ENCODE results near the gene POP4.
"Not testable (repeated sequence)": the region's sequence is repeated elsewhere in the genome, so short reads cannot be mapped to it uniquely, and the experiment has no call there.

Gene POP4

DNA sequence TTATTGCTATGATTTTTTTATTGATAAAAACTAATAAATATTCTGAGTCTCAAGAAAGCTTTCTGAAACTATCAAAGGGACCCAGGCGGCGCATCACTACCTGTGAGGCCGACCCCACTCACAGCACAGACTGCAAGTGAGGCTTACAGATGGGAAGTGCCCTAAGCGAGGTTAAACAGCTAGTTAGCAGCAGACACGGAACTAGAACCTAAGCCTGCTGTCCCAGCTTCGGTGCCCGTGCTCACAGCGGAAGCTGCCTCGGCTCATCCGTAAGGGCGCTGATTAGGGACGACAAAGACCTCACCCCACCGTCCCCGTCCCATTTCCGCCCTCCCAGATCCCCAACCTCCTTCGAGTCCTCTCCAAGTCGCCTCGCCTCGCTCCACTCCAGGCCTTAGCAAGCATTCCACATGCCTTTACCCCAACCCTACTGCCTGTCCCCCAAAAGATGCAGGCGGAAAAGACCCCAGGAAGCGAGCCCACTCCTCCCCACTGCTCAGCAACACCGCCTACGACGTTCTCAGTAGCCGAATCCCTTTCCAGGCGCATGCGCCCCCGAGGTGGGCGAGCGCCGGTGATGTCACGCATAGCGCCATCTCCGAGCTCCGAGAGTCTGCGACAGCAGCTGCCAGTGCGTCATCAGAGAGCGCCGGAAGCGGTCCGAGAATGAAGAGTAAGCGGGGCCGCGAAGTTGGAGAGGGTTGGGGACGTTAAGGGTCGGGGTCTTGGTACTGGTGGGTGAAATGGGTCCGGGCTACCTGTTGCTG lies at the start of gene POP4:
Gene POP4, plus strand, starts transcription at position 631 of the 767 bp plus-strand sequence. Its CDS starts 36 bp downstream, at position 667.
- H3K27ac ChIP-seq, result peak within 1 kb of the TSS; percentile 75
- TF ChIP-seq ZFX (IDR thresholded peaks at IDR 0.05) (no peak), CTCF (conservative IDR thresholded peaks at IDR 0.05) (no peak)

GRCh38 chr19:29559110-29559509 lies 47.0 kb upstream of the POP4 start:
- not testable (repeated sequence) for H3K27ac ChIP-seq

DNA sequence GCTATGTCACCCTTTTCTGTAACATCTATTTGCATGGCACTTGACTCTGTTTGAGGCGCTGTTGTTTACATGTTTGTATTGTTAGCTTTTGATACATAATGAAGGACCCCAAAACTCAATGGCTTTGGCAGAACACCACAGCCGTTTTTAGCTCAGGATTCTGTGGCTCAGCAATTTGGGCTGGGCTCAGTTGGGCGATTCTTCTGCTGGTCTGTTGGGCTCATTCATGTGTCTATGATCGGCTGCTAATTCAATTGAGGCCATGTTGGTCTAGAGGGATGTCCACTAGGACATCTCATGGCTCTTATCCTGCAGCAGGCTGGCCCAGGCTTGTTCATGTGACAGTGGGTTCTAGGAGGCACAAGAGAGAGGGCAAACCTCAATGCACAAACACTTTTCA lies 46.3 kb upstream of the POP4 start:
- TF ChIP-seq ZFX (IDR thresholded peaks at IDR 0.05) (no peak), CTCF (conservative IDR thresholded peaks at IDR 0.05) (no peak)

GRCh38 chr19:29560313-29561075 lies 45.6 kb upstream of the POP4 start:
- H3K27ac ChIP-seq, result no peak overlapping the region
- TF ChIP-seq ZFX (IDR thresholded peaks at IDR 0.05), result no peak
- TF ChIP-seq CTCF (conservative IDR thresholded peaks at IDR 0.05), result no peak

More for the DNA sequence above, 46.3 kb upstream of the POP4 start:
- no peak overlapping the region for H3K27ac ChIP-seq

DNA sequence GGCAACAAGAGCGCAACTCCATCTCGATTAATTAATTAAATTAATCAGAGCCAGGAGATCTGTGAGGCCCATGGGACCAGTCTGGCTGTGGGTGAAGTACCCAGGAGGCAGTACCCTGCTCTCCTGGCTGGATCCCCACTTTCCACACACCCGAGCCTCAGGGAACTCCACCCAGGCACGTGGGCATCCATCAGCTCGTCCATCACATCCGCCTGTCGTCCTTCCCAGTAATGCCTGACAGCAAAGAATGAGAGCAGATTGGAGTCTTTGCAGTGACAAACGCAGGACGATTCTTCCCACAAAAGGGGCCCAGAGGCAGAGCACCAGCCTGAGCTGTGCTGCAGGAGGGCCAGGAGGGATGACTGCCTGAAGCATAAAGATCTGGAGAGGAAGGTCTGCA lies 44.5 kb upstream of the POP4 start:
- TF ChIP-seq ZFX (IDR thresholded peaks at IDR 0.05) (no peak), CTCF (conservative IDR thresholded peaks at IDR 0.05) (no peak)
- no peak overlapping the region for H3K27ac ChIP-seq

DNA sequence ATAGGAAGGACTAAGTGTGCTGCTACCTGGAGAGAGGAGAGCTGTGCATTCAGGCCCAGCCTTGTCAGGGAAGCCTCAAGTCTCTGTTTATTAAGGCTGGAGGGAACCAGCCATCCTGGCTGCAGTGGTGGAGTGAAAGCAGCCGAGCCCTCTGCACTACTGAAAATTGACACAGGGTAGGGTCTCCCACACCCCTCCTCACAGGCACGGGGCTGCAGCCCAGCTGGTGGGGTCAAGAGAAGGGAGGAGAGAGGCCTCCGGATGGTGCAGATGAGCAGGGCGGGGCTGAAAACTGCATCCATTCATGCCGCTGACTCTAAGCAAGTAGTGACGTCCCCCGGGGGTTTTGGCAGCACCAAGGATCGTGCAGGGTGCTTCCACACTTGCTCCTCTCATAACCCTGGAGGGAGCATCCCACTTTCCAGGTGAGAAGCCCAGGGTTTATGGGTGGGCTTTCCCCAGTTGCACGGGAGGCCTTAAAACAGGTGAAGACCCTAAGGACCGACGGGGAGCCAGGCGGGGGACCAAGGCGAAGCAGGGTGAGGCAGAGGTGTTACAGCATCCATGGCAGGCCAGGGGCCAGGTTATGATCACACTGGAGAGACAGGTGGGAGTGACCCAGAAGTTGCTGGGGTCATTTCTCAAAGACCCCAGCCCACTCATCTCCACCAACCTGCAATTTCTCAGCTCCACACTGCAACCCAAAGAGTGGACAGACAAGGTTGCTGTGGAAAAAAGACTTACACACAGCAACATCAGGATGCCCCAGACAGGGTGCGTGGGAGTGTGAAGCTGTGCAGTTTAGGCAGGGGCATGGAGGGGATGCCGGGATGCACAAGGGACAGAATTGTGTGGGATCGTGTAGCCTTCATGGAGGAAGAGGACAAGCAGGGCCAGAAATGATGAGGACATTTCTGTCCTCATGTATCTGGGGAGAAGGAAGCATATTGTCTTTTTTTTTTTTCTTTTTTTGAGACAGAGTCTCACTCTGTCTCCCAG lies 43.5 kb upstream of the POP4 start:
- no peak for TF ChIP-seq ZFX (IDR thresholded peaks at IDR 0.05)
- TF ChIP-seq CTCF (conservative IDR thresholded peaks at IDR 0.05), result no peak
- H3K27ac ChIP-seq, result no peak overlapping the region

GRCh38 chr19:29563486-29564101 lies 42.5 kb upstream of the POP4 start:
- TF ChIP-seq ZFX (IDR thresholded peaks at IDR 0.05) (no peak), CTCF (conservative IDR thresholded peaks at IDR 0.05) (no peak)

More at GRCh38 chr19:29563486-29564101, 42.5 kb upstream of the POP4 start:
- H3K27ac ChIP-seq, result no peak overlapping the region
